Measurements from ENCODE around the gene KDM2A. TPM values are rescaled to one million over a fixed set of nuclear protein-coding genes. Genes with fewer than 3 reads are reported as not detected.
"Not testable (repeated sequence)": the region's sequence is repeated elsewhere in the genome, so short reads cannot be mapped to it uniquely, and the experiment has no call there.

Gene KDM2A
- total RNA-seq, 3 donors from 2014 or later, result 47.0 to 64.1 (median 61.9) TPM

DNA sequence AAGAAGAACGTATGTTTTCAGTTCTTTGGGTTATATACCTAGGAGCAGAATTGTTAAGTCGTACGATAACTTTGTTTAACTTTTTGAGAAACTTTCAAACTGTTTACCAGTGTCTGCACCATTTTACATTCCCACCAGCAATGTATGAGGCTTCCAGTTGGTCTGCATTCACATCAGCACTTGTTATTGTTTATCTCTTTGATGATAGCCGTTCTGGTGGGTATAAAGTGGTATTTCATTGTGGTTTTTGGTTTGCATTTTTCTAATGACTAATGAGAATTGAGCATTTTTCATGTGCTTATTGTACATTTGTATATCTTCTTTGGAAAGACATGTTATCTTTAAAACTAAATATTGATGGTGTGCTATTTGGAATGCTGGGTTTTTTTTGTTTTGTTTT lies 59.8 kb downstream of the KDM2A start:
- Histone ChIP-seq H3K27me3 (no peaks in the 10 kb centered on the region), H3K4me3 (no peak overlapping the region), H3K36me3 (no peaks in the 10 kb centered on the region), H3K4me1 (no peaks in the 10 kb centered on the region), H3K27ac (no peak overlapping the region), H3K9me3 (no peaks in the 10 kb centered on the region)
- TF ChIP-seq POLR2AphosphoS5 (IDR thresholded peaks at IDR 0.05) (no peak), POLR2A (IDR thresholded peaks at IDR 0.05) (no peak)
- TF ChIP-seq, protein P1, sequence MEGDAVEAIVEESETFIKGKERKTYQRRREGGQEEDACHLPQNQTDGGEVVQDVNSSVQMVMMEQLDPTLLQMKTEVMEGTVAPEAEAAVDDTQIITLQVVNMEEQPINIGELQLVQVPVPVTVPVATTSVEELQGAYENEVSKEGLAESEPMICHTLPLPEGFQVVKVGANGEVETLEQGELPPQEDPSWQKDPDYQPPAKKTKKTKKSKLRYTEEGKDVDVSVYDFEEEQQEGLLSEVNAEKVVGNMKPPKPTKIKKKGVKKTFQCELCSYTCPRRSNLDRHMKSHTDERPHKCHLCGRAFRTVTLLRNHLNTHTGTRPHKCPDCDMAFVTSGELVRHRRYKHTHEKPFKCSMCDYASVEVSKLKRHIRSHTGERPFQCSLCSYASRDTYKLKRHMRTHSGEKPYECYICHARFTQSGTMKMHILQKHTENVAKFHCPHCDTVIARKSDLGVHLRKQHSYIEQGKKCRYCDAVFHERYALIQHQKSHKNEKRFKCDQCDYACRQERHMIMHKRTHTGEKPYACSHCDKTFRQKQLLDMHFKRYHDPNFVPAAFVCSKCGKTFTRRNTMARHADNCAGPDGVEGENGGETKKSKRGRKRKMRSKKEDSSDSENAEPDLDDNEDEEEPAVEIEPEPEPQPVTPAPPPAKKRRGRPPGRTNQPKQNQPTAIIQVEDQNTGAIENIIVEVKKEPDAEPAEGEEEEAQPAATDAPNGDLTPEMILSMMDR (IDR thresholded peaks at IDR 0.05), result no peak
- no peak for DNase-seq (ENCODE audit: low spot score in 2 of 2)
- intact Hi-C loops (cut with DNase I; ENCODE audit: low total_unique reads), result no loop called here

DNA sequence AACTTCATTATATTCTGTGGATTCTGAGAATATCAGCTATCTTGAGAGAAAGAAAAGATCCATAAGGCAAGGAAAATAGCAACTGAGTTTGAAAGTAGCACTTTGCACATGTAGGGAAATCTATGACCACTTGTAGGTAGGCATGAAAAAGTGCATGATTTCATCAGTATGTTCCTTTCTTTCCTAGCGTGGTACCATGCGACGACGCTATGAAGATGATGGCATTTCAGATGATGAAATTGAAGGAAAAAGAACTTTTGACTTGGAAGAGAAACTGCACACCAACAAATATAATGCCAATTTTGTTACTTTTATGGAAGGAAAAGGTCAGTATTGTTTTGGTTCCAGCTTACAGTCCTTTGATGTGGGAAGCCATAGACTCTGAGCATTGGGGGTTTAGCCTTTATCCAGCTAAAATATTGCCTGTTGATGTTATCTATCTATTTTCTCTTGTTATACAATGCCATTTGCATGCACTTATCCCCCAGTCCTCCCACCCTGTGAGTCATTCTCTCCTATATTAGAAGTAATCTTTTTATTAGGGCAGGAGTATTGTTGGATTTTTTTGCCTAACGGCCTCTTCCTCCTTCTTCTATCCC lies 60.9 kb downstream of the KDM2A start:
- intact Hi-C loops (cut with DNase I; ENCODE audit: low total_unique reads), result no loop called here
- DNase-seq (ENCODE audit: low spot score in 2 of 2), result no peak
- no peaks in the 10 kb centered on the region for H3K27me3 ChIP-seq
- TF ChIP-seq POLR2AphosphoS5 (IDR thresholded peaks at IDR 0.05), result no peak
- TF ChIP-seq, protein P1 (IDR thresholded peaks at IDR 0.05), result no peak
- TF ChIP-seq POLR2A (IDR thresholded peaks at IDR 0.05), result no peak
- H3K36me3 ChIP-seq, result no peaks in the 10 kb centered on the region
- H3K4me3 ChIP-seq, result no peak overlapping the region
- H3K27ac ChIP-seq, result no peak overlapping the region
- no peaks in the 10 kb centered on the region for H3K9me3 ChIP-seq
- H3K4me1 ChIP-seq, result no peaks in the 10 kb centered on the region

DNA sequence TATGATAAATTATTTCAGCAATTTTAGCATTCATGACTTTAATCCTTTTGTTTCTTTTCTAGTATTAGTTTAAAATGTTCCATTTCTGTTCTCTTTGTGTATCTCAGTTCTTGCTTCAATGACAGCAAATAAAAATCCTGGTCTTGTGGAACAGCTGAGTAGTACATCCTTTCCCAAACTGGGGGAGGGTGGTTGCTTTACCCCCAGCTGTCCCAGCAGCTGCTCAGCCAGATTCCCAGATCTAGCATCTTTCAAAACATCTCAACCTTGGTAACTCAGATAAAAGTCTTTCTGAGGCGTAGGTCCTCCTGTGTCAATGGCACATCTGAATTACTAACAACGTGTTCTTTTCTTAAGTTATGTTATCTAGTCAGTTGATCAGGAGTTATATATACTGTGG lies 75.0 kb downstream of the KDM2A start:
- no peak for DNase-seq (ENCODE audit: low spot score in 2 of 2)
- H3K27me3 ChIP-seq, result no peaks in the 10 kb centered on the region
- H3K36me3 ChIP-seq, result no peaks in the 10 kb centered on the region
- no peak overlapping the region for H3K27ac ChIP-seq
- no peak overlapping the region for H3K4me3 ChIP-seq
- H3K4me1 ChIP-seq, result no peaks in the 10 kb centered on the region
- no peaks in the 10 kb centered on the region for H3K9me3 ChIP-seq
- intact Hi-C loops (cut with DNase I; ENCODE audit: low total_unique reads), result no loop called here
- TF ChIP-seq POLR2A (IDR thresholded peaks at IDR 0.05) (no peak), POLR2AphosphoS5 (IDR thresholded peaks at IDR 0.05) (no peak)
- TF ChIP-seq, protein P1 (IDR thresholded peaks at IDR 0.05), result no peak

DNA sequence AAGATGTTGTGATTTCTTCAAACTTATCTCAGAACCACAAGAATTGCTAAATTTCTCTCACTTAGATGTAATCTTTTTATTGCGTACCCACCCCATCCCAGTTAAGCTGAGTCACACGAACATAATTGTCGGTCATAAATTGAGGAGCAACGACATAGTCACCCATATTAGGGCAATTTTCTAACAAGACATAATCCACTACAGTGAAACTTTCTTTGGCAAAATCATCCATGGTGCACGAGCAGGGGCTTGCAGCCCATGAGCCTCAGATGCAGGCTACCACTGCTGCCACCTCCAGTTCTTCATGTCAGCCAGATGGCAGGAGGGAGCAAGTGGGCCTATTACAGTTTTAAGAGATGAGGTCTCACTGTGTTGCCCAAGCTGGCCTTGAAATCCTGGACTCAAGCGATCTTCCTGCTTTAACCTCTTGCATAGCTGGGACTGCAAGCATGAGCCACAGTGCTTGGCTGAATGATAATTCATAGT lies 77.0 kb downstream of the KDM2A start:
- Histone ChIP-seq H3K9me3 (no peaks in the 10 kb centered on the region), H3K36me3 (no peaks in the 10 kb centered on the region), H3K4me3 (no peak overlapping the region), H3K27me3 (no peaks in the 10 kb centered on the region), H3K4me1 (no peaks in the 10 kb centered on the region), H3K27ac (peak overlapping the region in 1 of 2 donors; percentile 40)
- TF ChIP-seq POLR2AphosphoS5 (IDR thresholded peaks at IDR 0.05) (peak in 1 of 3 donors; percentile 61), POLR2A (IDR thresholded peaks at IDR 0.05) (no peak)
- no peak for DNase-seq (ENCODE audit: low spot score in 2 of 2)
- intact Hi-C loops (cut with DNase I; ENCODE audit: low total_unique reads), result no loop called here

DNA sequence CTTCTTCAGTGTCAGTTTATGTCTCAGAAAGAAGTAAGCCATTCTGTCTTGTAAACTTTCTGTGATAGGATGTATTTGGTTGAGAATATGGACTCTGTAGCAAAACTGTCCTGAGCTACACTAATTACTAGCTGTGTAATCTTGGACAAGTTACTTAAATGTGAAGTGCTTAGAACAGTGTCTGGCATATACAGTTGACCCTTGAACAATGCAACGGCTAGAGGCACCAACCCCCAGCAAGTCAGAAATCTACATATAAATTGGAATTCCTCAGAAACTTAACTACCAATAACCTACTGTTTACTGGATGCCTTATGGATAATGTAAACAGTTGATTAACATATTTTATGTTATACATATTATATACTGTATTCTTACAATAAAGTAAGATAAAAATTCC lies 78.5 kb downstream of the KDM2A start:
- Histone ChIP-seq H3K9me3 (no peaks in the 10 kb centered on the region), H3K27ac (no peak overlapping the region), H3K4me3 (no peak overlapping the region), H3K4me1 (no peaks in the 10 kb centered on the region), H3K27me3 (no peaks in the 10 kb centered on the region), H3K36me3 (no peaks in the 10 kb centered on the region)
- intact Hi-C loops (cut with DNase I; ENCODE audit: low total_unique reads), result no loop called here
- TF ChIP-seq, protein P1 (IDR thresholded peaks at IDR 0.05), result no peak
- TF ChIP-seq POLR2A (IDR thresholded peaks at IDR 0.05), result no peak
- TF ChIP-seq POLR2AphosphoS5 (IDR thresholded peaks at IDR 0.05), result no peak
- no peak for DNase-seq (ENCODE audit: low spot score in 2 of 2)

DNA sequence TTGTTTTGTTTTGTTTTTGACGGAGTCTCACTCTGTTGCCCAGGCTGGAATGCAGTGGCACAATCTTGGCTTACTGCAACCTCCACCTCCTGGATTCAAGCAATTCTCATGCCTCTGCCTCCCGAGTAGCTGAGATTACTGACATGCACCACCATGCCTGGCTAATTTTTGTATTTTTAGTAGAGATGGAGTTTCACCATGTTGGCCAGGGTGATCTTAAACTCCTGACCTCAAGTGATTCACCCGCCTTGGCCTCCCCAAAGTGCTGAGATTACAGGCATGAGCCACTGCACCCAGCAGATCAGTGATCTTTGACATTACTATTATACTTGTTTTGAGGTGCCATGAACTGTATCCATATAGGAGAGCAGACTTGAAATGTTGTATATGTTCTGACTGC lies 79.7 kb downstream of the KDM2A start:
- H3K4me1 ChIP-seq; H3K36me3 ChIP-seq; H3K9me3 ChIP-seq; H3K27ac ChIP-seq; DNase-seq (ENCODE audit: low spot score in 2 of 2); H3K27me3 ChIP-seq; H3K4me3 ChIP-seq; intact Hi-C loops (cut with DNase I; ENCODE audit: low total_unique reads): not testable (repeated sequence)
